HepG2 (cell line): ENCODE measurements around the gene CNOT8. TPM values are rescaled to one million over a fixed set of nuclear protein-coding genes. Genes with fewer than 3 reads are reported as not detected.

Experiments
- ATAC-seq: fragments of 200-7000 bp; cut with Tn5 transposase; 3 replicates; pipeline ENCODE4 v1.9.1; 2020; ENCODE audit warnings: mild to moderate bottlenecking, moderate library complexity
- BruUV-seq: library from RNA; stranded (reverse); fragments of 400-500 nt; replicated peaks from 2 replicates; lab custom pipeline; 2021; lab: Mats Ljungman, UMichigan
- CTCF ChIA-PET: fragments of 300-600 bp; formaldehyde crosslinking; extraction: SDS; loops from one replicate; lab custom pipeline; 2021; ENCODE audit warnings: low total read pairs, inconsistent platforms, low intra/inter-chr PET ratio; lab: Yijun Ruan, JAX
- POLR2A ChIA-PET: fragments of 350-600 bp; sonication (Branson Sonifier 250); formaldehyde crosslinking; loops from one replicate; lab custom pipeline; 2020; ENCODE audit warnings: antibody characterized with exemption, inconsistent platforms; lab: Yijun Ruan, JAX
- DNase-seq: peaks from one replicate; pipeline ENCODE4 v3.0.0-alpha.2; 2015; ENCODE audit warnings: low spot score
- FAIRE-seq: peaks from 3 replicates; lab custom pipeline; 2011; peaks lifted over from hg19 to GRCh38; lab: Jason Lieb, UNC
- H2AFZ ChIP-seq: one replicate; pipeline ENCODE4 v1.6.1; 2011; ENCODE audit warnings: low read length, inconsistent platforms
- H3K27ac ChIP-seq: fragments of 300-600 bp; 3 replicates; pipeline ENCODE4 v1.8.0; 2011; ENCODE audit warnings: mixed run types, mild to moderate bottlenecking, mixed read lengths, low read length, inconsistent platforms; ENCODE audit not compliant: insufficient read depth; ENCODE audit errors: extremely low read length
- H3K27me3 ChIP-seq, 2 experiments: fragments of 200-600 bp in 1 of 2; 2 replicates in 1 of 2; 3 replicates in 1 of 2; pipeline versions ENCODE4 v1.6.0 to v1.8.0; 2011; ENCODE audit warnings: low read length in 2 of 2, mild to moderate bottlenecking in 2 of 2, moderate library complexity in 2 of 2, inconsistent platforms in 1 of 2; ENCODE audit not compliant: insufficient read depth in 2 of 2, control insufficient read depth in 1 of 2
- H3K36me3 ChIP-seq, 2 experiments: fragments of 200-600 bp in 1 of 2; replicated peaks in 1 of 2; 2 replicates in 1 of 2; 3 replicates in 1 of 2; pipeline versions ENCODE4 v1.5.1 to v1.8.0; 2011; ENCODE audit warnings: low read length in 2 of 2, inconsistent platforms in 1 of 2; ENCODE audit not compliant: insufficient read depth in 2 of 2, control insufficient read depth in 1 of 2
- H3K4me1 ChIP-seq: 2 replicates; pipeline ENCODE4 v1.5.1; 2012; ENCODE audit warnings: low read length, inconsistent platforms; ENCODE audit not compliant: insufficient read depth
- H3K4me2 ChIP-seq: 2 replicates; pipeline ENCODE4 v1.6.0; 2011; ENCODE audit warnings: low read depth, low read length, inconsistent platforms
- H3K4me3 ChIP-seq, 3 experiments: fragments of 200-600 bp in 1 of 3; sonication (generic), shearing (Covaris generic) in 1 of 3; replicated peaks in 1 of 3; 2 replicates each; pipeline ENCODE4 v1.5.1; 2011 to 2016; ENCODE audit warnings: low read length in 3 of 3, inconsistent platforms in 2 of 3, low read depth in 2 of 3, mild to moderate bottlenecking in 2 of 3, control low read depth in 1 of 3, mixed read lengths in 1 of 3; ENCODE audit not compliant: insufficient read depth in 1 of 3
- H3K79me2 ChIP-seq: one replicate; pipeline ENCODE4 v1.6.1; 2011; ENCODE audit warnings: low read length, inconsistent platforms; ENCODE audit not compliant: insufficient read depth
- H3K9ac ChIP-seq: 2 replicates; pipeline ENCODE4 v1.6.0; 2011; ENCODE audit warnings: mild to moderate bottlenecking, low read depth, low read length, inconsistent platforms; ENCODE audit not compliant: insufficient read depth
- H3K9me3 ChIP-seq: 2 replicates; pipeline ENCODE4 v1.5.1; 2012; ENCODE audit warnings: mild to moderate bottlenecking, low read length
- H4K20me1 ChIP-seq: 2 replicates; pipeline ENCODE4 v1.6.0; 2011; ENCODE audit warnings: inconsistent platforms, mild to moderate bottlenecking, low read length, moderate library complexity; ENCODE audit not compliant: insufficient read depth
- BCLAF1 ChIP-seq: fragments of 450-650 bp; IDR thresholded peaks from 2 replicates; pipeline ENCODE4 v1.6.1; 2017; ENCODE audit warnings: mild to moderate bottlenecking
- CCAR2 ChIP-seq: fragments of 200-400 bp; formaldehyde crosslinking; optimal IDR thresholded peaks from 2 replicates; pipeline ENCODE3; 2018; ENCODE audit warnings: low read depth, mild to moderate bottlenecking, low read length, moderate library complexity
- CEBPG ChIP-seq: IDR thresholded peaks from 2 replicates; pipeline ENCODE4 v1.6.1; 2016
- JARID2 ChIP-seq: sonication (generic); formaldehyde crosslinking; IDR thresholded peaks from 2 replicates; pipeline ENCODE4 v1.8.1; 2023; ENCODE audit warnings: missing genetic modification reagents, inconsistent platforms; ENCODE audit not compliant: insufficient replicate concordance
- MAFF ChIP-seq: IDR thresholded peaks from 2 replicates; pipeline ENCODE4 v1.6.1; 2011; ENCODE audit warnings: low read depth, low read length, improper control_type of control experiment
- MAFK ChIP-seq, 2 experiments: IDR thresholded peaks in 1 of 2; conservative IDR thresholded peaks in 1 of 2; 2 replicates each; pipeline ENCODE4 v1.6.1; 2011; ENCODE audit warnings: improper control_type of control experiment in 2 of 2, low read length in 2 of 2
- REPIN1 ChIP-seq: sonication (generic); formaldehyde crosslinking; IDR thresholded peaks from 2 replicates; pipeline ENCODE4 v1.8.0; 2022; ENCODE audit warnings: missing genetic modification reagents, low read depth, mild to moderate bottlenecking, borderline replicate concordance
- RXRB ChIP-seq: IDR thresholded peaks from 2 replicates; pipeline ENCODE4 v1.6.1; 2016; ENCODE audit warnings: borderline replicate concordance, missing genetic modification reagents, missing compliant biosample characterization
- TSC22D2 ChIP-seq: sonication (generic); formaldehyde crosslinking; IDR thresholded peaks from 2 replicates; pipeline ENCODE4 v1.5.1; 2020; ENCODE audit warnings: missing genetic modification reagents, mild to moderate bottlenecking, borderline replicate concordance
- ZBTB14 ChIP-seq: sonication (generic); formaldehyde crosslinking; IDR thresholded peaks from 2 replicates; pipeline ENCODE4 v1.4.0; 2020; ENCODE audit warnings: missing genetic modification reagents
- ZNF598 ChIP-seq: sonication (generic); formaldehyde crosslinking; IDR thresholded peaks from 2 replicates; pipeline ENCODE4 v1.5.1; 2020; ENCODE audit warnings: mild to moderate bottlenecking, missing genetic modification reagents, borderline replicate concordance
- WGBS: methylation state at CpG from one replicate; pipeline ENCODE4 v1.1.6; 2017; ENCODE audit warnings: low lambda C conversion rate; 5-methylcytosine and 5-hydroxymethylcytosine counted together
- in situ Hi-C: cut with HindIII; loops from 2 replicates; pipeline ENCODE4 v1.10.0; 2017; ENCODE audit warnings: low pct_unique_long_range_greater_than_20kb; ENCODE audit not compliant: extremely low pct_ligation_motif_present
- intact Hi-C: fragments of 100-400 bp; cut with micrococcal nuclease; formaldehyde crosslinking; loops from one replicate; pipeline ENCODE4 v1.10.0; 2022; ENCODE audit not compliant: unreplicated experiment
- polyA plus RNA-seq, 8 experiments: library from polyadenylated mRNA; depleted of rRNA in 3 of 8; stranded (reverse) in 7 of 8; unstranded in 1 of 8; fragments of >200 nt; fragmentation: Illumina TruSeq in 4 of 8; extraction: Trizol in 4 of 8; gene quantifications; 2 replicates each; pipeline versions ENCODE4 v1.2.1 to v1.2.3, GENCODE V29; 2011 to 2016; ENCODE audit warnings: low read depth in 4 of 8, missing spikeins in 1 of 8, mixed read lengths in 1 of 8; ENCODE audit not compliant: insufficient read depth in 1 of 8
- total RNA-seq, 5 experiments: library from RNA; depleted of rRNA; stranded (reverse); fragments of >200 nt; fragmentation: Illumina TruSeq; extraction: Trizol; gene quantifications; 2 replicates each; pipeline ENCODE4 v1.2.3, GENCODE V29; 2016; ENCODE audit warnings: low read depth in 1 of 5
- TF ChIP-seq, protein P1 (sequence below): sonication (generic); formaldehyde crosslinking; IDR thresholded peaks from 2 replicates; pipeline ENCODE4 v1.4.0; 2020; ENCODE audit warnings: missing genetic modification reagents
- TF ChIP-seq, protein P2 (sequence below): sonication (generic); formaldehyde crosslinking; IDR thresholded peaks from 2 replicates; pipeline ENCODE4; 2020; ENCODE audit warnings: missing genetic modification reagents, mild to moderate bottlenecking, borderline replicate concordance

CNOT8 gene
- total and polyA plus RNA-seq, 2 of the 13 experiments (the other 11 are each of a cell fraction or from before 2014, with no cell fraction given) = 37.1 to 74.9 TPM

DNA sequence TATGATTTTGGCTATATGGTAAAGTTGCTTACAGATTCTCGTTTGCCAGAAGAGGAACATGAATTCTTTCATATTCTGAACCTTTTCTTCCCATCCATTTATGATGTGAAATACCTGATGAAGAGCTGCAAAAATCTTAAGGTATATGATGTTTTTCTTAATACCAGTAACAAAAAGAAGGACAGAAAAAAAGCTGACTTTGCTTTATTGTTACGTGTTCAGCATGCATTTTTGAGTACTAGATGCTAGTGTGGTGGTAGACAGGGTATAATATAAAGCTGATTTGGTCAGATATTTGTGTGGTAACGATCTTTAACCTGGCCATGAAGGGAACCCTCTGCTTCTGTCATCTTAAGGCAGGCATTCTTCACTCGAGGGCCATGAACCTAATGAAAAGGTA is 13.3 kb downstream of the CNOT8 start:
- DNase-seq (no peak), FAIRE-seq (no peak)
- H3K27ac ChIP-seq = no peak overlapping the region
- no peaks in the 10 kb centered on the region for H3K27me3 ChIP-seq
- intact Hi-C loops = no loop called here
- 97% methylated on average over 4 of the region's 4 CpGs for WGBS
- no peaks in the 10 kb centered on the region for H4K20me1 ChIP-seq
- no peaks in the 10 kb centered on the region for H3K4me1 ChIP-seq
- H3K4me3 ChIP-seq = no peak overlapping the region
- no peak overlapping the region for H2AFZ ChIP-seq
- no peak overlapping the region for H3K4me2 ChIP-seq
- POLR2A ChIA-PET = no interaction called here
- TF ChIP-seq ZNF598 (CRISPR knock-in tag) (no peak), CCAR2 (no peak), RXRB (no peak), MAFK (conservative IDR thresholded peaks at IDR 0.05 in 1 of 2, IDR thresholded peaks at IDR 0.05 in 1 of 2; ENCODE audit: low read length in 2 of 2) (peak; percentile 90 to 95), JARID2 (CRISPR knock-in tag) (no peak), TSC22D2 (CRISPR knock-in tag) (no peak), REPIN1 (no peak), MAFF (peak; percentile 96), CEBPG (CRISPR knock-in tag) (no peak), ZBTB14 (CRISPR knock-in tag) (no peak), BCLAF1 (no peak)
- TF ChIP-seq, protein P1, sequence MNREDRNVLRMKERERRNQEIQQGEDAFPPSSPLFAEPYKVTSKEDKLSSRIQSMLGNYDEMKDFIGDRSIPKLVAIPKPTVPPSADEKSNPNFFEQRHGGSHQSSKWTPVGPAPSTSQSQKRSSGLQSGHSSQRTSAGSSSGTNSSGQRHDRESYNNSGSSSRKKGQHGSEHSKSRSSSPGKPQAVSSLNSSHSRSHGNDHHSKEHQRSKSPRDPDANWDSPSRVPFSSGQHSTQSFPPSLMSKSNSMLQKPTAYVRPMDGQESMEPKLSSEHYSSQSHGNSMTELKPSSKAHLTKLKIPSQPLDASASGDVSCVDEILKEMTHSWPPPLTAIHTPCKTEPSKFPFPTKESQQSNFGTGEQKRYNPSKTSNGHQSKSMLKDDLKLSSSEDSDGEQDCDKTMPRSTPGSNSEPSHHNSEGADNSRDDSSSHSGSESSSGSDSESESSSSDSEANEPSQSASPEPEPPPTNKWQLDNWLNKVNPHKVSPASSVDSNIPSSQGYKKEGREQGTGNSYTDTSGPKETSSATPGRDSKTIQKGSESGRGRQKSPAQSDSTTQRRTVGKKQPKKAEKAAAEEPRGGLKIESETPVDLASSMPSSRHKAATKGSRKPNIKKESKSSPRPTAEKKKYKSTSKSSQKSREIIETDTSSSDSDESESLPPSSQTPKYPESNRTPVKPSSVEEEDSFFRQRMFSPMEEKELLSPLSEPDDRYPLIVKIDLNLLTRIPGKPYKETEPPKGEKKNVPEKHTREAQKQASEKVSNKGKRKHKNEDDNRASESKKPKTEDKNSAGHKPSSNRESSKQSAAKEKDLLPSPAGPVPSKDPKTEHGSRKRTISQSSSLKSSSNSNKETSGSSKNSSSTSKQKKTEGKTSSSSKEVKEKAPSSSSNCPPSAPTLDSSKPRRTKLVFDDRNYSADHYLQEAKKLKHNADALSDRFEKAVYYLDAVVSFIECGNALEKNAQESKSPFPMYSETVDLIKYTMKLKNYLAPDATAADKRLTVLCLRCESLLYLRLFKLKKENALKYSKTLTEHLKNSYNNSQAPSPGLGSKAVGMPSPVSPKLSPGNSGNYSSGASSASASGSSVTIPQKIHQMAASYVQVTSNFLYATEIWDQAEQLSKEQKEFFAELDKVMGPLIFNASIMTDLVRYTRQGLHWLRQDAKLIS = no peak
- TF ChIP-seq, protein P2, sequence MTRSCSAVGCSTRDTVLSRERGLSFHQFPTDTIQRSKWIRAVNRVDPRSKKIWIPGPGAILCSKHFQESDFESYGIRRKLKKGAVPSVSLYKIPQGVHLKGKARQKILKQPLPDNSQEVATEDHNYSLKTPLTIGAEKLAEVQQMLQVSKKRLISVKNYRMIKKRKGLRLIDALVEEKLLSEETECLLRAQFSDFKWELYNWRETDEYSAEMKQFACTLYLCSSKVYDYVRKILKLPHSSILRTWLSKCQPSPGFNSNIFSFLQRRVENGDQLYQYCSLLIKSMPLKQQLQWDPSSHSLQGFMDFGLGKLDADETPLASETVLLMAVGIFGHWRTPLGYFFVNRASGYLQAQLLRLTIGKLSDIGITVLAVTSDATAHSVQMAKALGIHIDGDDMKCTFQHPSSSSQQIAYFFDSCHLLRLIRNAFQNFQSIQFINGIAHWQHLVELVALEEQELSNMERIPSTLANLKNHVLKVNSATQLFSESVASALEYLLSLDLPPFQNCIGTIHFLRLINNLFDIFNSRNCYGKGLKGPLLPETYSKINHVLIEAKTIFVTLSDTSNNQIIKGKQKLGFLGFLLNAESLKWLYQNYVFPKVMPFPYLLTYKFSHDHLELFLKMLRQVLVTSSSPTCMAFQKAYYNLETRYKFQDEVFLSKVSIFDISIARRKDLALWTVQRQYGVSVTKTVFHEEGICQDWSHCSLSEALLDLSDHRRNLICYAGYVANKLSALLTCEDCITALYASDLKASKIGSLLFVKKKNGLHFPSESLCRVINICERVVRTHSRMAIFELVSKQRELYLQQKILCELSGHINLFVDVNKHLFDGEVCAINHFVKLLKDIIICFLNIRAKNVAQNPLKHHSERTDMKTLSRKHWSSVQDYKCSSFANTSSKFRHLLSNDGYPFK (CRISPR knock-in tag) = no peak
- TF ChIP-seq, all 625 proteins: peak for 2
- Histone ChIP-seq H3K9ac (no peak overlapping the region), H3K79me2 (no peaks in the 10 kb centered on the region), H3K9me3 (no peaks in the 10 kb centered on the region), H3K36me3 (peaks cover 14 to 60% of the 10 kb centered on the region in 2 experiments)
- no peak for ATAC-seq
- in situ Hi-C loops = no loop called here
- CTCF ChIA-PET = no interaction called here
- BruUV-seq = no TSS peak
